ENCODE measurements around the gene LIMS3.
"Not testable (repeated sequence)": the region's sequence is repeated elsewhere in the genome, so short reads cannot be mapped to it uniquely, and the experiment has no call there.

LIMS3 gene

DNA sequence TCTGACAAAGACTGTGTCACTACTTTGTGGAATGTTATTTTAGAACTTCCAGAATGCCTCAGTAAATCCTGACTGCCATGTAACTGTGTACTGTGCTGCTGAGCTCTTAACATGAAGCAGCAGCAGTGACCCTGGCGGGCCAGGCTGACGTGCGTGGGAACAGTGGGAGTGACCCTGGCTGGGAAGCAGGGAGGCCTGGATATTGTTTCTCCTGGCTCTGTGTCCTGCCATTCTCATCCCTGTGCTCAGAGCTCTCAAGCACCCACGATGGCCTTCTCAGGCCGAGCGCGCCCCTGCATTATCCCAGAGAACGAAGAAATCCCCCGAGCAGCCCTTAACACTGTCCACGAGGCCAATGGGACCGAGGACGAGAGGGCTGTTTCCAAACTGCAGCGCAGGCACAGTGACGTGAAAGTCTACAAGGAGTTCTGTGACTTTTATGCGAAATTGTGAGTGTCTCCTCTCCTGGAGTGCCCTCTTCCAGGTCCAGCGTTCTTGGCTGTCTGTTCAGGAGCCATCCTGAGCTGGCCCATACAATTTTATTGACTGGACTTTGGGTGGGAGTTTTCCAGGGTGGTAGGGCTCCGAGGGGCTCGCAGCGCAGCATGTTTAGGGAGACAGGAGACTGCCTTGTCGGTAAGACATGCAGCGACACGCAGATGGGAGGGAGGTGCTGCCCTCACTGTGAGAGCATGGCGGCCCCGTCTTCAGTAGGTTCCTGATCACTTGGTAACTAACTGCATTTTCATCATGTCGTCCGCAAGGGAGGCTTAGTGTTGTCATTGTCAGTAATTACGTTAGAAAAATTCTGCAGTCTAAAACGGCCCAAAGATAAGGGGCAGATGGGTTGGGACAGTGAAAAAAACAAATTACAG, at the start of gene LIMS3:
Gene LIMS3 (plus strand): TSS at position 227 of the 875 bp plus-strand sequence. CDS start 41 bp downstream, at position 268.
- not testable (repeated sequence) for DNase-seq

GRCh38 chr2:109871129-109871751, 27.2 kb upstream of the LIMS3 start:
- DNase-seq: not testable (repeated sequence)

DNA sequence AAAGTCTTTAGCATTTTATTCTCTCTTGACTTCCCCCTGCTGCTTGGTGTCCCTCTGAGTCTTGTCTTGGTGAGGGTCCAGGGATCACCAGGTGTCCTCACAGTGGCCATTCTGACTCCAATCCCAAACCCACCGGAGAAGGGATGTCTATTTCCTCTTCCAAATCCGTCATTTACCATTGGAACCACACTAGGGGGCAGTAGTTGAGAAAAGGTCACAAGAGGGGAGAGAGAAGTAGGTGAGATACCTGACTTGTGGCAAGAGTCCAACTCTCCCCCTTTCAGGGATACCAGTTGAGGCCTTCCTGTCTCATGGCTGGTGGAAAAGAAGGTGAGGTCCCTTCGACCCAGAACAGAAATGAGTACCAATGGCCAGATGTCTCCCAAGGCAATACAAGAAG, 21.9 kb upstream of the LIMS3 start:
- not testable (repeated sequence) for DNase-seq

DNA sequence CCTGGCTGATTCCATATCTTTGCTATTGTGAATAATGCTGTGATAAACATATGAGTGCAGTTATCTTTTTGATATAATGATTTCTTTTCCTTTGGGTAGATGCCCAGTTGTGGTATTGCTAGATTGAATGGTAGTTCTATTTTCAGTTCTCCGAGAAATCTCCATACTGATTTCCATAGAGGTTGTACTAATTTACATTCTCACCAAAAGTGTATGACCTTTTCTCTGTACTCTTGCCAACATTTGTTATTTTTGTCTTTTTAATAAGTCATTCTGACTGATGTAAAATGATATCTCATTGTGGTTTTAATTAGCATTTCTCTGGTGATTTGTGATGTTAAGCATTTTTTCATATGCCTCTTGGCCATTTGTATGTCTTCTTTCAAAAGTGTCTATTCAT, 16.4 kb upstream of the LIMS3 start:
- DNase-seq: not testable (repeated sequence)

- not testable (repeated sequence) for DNase-seq
These were observed 10.1 kb upstream of the LIMS3 start for GRCh38 chr2:109888414-109888813.

GRCh38 chr2:109889909-109890308, 8.6 kb upstream of the LIMS3 start:
- DNase-seq: not testable (repeated sequence)

DNA sequence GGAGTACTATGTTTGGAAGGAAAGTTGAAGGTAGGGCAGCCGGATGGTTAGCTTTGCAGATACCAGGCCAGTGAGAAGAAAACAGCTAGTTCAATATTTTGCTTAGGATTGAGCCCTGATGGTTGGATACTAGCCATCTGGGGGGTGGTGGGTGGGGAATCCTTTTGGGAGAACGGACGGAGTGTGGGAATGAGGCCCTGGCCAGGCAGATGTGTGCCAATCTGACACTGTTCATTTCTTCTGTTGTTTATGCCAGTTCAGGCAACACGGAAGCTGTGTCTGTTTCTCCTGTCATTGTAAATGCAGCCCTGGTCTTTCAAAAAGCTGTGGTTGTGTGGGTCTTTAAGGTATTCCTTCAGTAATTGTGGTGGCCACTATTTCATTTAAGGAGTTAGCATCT, 7.5 kb upstream of the LIMS3 start:
- not testable (repeated sequence) for DNase-seq

GRCh38 chr2:109893736-109894135, 4.8 kb upstream of the LIMS3 start:
- DNase-seq: not testable (repeated sequence)

DNA sequence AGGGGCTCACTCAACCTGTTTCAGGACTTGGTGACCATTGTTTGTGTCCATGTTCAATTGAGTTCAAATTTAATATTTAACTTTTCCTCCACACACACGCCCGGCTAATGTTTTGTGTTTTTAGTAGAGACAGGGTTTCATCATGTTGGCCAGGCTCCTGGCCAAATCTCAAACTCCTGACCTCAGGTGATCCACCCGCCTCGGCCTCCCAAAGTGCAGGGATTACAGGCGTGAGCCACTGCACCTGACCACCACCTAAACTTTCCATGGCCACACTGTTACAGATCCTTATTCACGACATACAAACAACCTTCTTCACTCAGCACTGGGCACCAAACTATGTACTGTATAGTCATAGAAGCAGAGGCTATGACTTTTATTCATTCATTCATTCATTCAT, 4.3 kb upstream of the LIMS3 start:
- not testable (repeated sequence) for DNase-seq

DNA sequence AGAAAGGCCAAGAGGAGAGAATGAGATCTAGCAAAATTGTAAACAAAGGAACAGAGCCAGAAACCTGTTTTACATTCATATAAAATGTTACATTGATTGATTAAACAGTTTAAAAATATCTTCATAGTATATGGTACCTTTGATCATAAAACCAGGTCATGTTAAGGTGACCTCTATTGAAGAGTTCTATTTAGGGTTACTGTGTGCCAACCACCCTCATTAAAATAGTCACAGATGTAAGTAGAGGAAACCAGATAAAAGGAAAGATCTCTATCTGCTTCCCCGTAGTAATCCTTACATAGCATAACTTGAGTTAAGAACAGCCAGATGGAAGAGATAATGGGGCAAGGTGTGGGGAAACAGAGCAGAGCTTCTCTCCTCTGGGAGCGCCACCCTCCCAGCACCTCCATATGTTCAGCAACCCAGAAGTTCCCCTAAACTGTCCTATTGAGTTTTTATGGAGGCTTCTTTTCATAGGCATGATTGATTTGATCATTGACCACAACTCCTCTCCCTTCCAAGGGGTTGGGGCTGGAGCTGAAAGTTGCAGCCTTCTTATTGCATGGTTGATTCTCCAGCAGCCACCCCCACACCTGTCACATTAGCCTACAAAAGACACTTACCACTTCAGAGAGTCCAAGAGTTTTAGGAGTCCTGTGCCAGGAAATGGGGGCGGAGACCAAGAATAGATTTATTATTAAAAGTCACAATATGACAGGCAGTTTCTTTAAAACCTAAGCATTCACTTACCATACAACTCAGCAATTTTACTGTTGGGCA, 3.2 kb upstream of the LIMS3 start:
- not testable (repeated sequence) for DNase-seq

- DNase-seq: not testable (repeated sequence)
These were observed 2.3 kb upstream of the LIMS3 start for GRCh38 chr2:109896212-109896611.

- not testable (repeated sequence) for DNase-seq
These were observed 573 bp upstream of the LIMS3 start for GRCh38 chr2:109897769-109898461.

- DNase-seq: not testable (repeated sequence)
These were observed 7.3 kb downstream of the LIMS3 start for GRCh38 chr2:109905796-109906195.

GRCh38 chr2:109908626-109909025, 10.1 kb downstream of the LIMS3 start:
- DNase-seq: not testable (repeated sequence)

DNA sequence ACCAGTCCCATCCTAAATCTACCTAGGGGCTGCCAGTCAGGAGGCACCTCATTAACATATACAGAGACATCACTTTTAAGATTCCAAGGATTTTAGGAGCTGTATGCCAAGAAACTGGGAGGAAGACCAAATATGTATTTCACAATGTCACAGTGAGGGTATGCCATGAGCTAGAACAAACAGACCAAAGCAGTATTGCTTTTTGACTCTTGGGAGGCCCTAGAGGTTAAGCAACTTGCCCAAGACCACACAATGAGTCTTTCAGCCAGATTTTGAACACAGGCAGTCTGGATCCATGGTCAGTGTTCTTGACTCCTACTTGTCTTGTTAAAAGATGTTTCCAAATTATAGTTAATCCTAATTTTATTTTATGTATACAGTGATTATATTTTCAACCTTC, 12.3 kb downstream of the LIMS3 start:
- not testable (repeated sequence) for DNase-seq

DNA sequence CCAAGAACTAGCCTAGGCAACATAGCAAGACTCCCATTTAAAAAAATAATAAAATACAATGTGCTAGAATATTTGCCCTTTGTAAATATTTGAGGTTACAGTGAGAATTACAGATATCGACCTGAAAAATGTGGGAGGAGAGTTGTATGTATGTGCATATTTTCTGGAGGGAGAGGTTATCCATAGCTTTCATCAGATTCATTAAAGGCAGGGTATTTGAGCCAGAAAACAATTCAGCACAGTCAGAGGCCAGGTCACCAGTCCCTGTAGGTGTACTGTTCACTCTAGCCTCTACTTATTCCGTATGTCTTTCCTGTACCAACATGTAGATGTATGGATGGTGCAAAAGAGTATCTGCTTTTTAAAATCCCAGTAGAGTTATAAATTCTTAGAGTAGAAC, 15.4 kb downstream of the LIMS3 start:
- DNase-seq: not testable (repeated sequence)

DNA sequence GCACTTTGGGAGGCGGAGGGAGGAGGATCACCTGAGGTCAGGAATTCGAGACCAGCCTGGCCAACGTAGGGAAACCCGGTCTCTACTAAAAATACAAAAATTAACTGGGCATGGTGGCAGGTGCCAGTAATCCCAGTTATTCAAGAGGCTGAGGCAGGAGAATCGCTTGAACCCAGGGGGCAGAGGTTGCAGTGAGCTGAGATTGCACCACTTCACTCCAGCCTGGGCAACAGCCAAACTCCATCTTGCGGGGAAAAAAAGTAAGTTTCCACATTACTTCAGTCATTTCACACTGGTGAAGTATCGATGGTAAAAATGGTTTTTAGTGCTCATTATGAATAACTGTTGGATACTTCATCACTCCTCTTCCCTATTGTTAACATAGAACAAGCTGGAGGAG, 16.1 kb downstream of the LIMS3 start:
- DNase-seq: not testable (repeated sequence)

- DNase-seq: not testable (repeated sequence)
These were observed 17.3 kb downstream of the LIMS3 start for GRCh38 chr2:109915830-109916229.

DNA sequence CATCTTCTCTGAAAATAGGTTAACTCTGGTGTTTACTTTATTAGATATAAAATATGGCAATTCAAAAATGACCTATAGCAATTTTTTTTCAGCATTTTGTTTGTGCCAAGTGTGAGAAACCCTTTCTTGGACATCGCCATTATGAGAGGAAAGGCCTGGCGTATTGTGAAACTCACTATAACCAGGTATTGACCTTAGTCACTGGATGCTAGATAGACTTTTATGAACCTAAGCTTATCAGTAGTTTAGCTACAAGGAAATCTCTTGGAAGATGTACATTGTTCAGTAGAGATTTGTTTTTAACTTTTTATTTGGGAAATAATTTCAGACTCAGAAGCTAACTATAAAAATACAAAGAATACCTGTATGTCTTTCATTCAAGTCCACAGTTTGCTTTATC, 21.7 kb downstream of the LIMS3 start:
- DNase-seq: not testable (repeated sequence)

DNA sequence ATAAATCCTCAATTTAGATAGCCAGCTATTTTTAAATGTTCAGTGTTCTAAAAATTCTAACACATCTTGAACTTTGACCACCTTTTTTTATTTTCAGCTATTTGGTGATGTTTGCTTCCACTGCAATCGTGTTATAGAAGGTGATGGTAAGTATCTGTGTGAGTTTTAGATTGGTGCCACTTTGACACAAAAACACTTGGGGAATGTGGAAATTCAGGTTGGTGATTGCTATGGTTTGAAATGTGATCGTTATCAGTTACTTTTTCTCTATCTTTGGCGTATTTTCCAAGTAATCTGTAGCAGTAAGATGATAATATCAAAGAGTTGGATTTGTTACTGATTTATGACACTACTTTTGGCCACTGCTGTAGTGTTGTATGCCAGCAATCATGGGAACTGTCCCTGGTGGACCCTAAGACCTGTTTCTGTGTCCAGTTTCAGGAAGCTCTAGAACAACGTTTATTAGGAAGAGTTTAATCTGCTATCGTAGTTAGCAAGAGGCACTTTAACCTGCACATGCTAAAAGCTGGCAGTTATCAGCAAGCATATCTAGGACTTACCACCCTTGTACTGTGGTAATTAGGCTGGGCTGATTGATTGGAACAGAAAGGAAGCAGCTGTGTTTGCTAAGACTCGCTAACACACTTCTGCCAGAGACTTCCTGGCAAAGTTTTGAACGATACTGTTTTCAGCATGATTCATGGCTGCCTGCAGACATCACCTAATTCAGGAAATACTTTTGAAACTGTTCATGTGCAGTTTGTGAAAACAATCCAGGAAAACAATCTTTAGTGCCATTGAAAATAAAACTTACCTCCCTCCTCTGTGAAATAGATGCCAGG, 23.3 kb downstream of the LIMS3 start:
- not testable (repeated sequence) for DNase-seq

DNA sequence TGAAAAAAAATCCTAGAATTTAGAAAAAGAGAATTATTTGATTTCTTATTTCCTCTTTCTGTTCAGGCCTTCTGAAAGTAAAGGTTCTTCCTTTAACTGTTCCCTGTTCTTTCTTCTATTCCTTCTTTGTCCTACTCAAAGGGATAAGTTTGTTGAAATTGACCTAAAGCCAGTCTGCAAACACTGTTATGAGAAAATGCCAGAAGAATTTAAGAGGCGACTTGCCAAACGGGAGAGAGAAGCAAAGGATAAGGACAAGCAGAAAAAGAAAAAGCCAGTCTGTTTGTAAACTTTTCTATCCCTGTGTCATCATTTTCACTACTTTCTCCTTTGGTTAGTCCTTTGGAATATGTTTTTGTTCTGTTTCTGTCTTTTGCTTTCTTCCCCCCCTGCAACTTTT, 26.0 kb downstream of the LIMS3 start:
- not testable (repeated sequence) for DNase-seq

DNA sequence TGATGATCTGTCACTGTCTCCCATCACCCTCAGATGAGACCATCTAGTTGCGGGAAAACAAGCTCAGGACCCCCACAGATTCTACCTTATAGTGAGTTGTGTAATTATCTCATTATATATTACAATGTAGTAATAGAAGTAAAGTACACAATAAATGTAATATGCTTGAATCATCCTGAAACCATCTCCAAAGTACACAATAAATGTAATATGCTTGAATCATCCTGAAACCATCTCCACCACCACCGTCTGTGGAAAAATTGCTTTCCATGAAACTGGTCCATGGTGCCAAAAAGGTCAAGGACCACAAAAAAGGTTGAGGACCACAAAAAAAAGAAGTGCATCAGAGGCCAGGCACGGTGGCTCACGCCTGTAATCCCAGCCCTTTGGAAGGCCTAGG, 29.3 kb downstream of the LIMS3 start:
- not testable (repeated sequence) for DNase-seq

Data from NCI-H2171 treated with DMSO at 0.1 percent for 48 hours (cell line).